Hepatocyte (in vitro differentiated cells): ENCODE results near the gene RRH.

Source experiments
- EZH2 ChIP-seq: fragments of 200-600 bp; sonication (generic); IDR thresholded peaks from 2 replicates; pipeline ENCODE4 v1.6.1; 2016; ENCODE audit warnings: antibody characterized with exemption, mild to moderate bottlenecking, borderline replicate concordance
- TF ChIP-seq, protein P1 (sequence below): fragments of 200-600 bp; sonication (generic); IDR thresholded peaks from 2 replicates; pipeline ENCODE4 v1.5.1; 2016; ENCODE audit warnings: antibody characterized with exemption, mild to moderate bottlenecking; ENCODE audit not compliant: poor library complexity

GRCh38 chr4:109803924-109804571, 23.7 kb upstream of the RRH start:
- no peak for TF ChIP-seq EZH2
- TF ChIP-seq, protein P1, sequence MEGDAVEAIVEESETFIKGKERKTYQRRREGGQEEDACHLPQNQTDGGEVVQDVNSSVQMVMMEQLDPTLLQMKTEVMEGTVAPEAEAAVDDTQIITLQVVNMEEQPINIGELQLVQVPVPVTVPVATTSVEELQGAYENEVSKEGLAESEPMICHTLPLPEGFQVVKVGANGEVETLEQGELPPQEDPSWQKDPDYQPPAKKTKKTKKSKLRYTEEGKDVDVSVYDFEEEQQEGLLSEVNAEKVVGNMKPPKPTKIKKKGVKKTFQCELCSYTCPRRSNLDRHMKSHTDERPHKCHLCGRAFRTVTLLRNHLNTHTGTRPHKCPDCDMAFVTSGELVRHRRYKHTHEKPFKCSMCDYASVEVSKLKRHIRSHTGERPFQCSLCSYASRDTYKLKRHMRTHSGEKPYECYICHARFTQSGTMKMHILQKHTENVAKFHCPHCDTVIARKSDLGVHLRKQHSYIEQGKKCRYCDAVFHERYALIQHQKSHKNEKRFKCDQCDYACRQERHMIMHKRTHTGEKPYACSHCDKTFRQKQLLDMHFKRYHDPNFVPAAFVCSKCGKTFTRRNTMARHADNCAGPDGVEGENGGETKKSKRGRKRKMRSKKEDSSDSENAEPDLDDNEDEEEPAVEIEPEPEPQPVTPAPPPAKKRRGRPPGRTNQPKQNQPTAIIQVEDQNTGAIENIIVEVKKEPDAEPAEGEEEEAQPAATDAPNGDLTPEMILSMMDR, result peak; percentile 50
